HG02642 (cell line): ENCODE results near the gene ARFIP1.
"Not testable (repeated sequence)": the region's sequence is repeated elsewhere in the genome, so short reads cannot be mapped to it uniquely, and the experiment has no call there.

Experiments
- ATAC-seq: cut with Tn5 transposase; IDR thresholded peaks from one replicate; pipeline ENCODE4 v1.9.1; 2021; ENCODE audit warnings: mild to moderate bottlenecking; ENCODE audit not compliant: unreplicated experiment, poor library complexity

ARFIP1 gene

GRCh38 chr4:152779513-152780266 lies at the start of gene ARFIP1, which contains the start of gene TIGD4:
TSS of gene ARFIP1 (plus strand) at chr4:152779954. CDS start at chr4:152829634, 49,680 bp downstream.
TSS of gene TIGD4 (minus strand) at chr4:152779730. CDS start at chr4:152771004, 8,726 bp downstream.
- ATAC-seq = peak; percentile 96

GRCh38 chr4:152731997-152732396 lies 47.8 kb upstream of the ARFIP1 start:
- ATAC-seq = no peak

GRCh38 chr4:152734015-152734698 lies 45.6 kb upstream of the ARFIP1 start:
- ATAC-seq = no peak

GRCh38 chr4:152734699-152735050 lies 45.1 kb upstream of the ARFIP1 start:
- no peak for ATAC-seq

- no peak for ATAC-seq
These were observed 44.3 kb upstream of the ARFIP1 start for GRCh38 chr4:152735396-152735859.

GRCh38 chr4:152735906-152736305 lies 43.8 kb upstream of the ARFIP1 start:
- ATAC-seq = no peak

- no peak for ATAC-seq
These were observed 40.9 kb upstream of the ARFIP1 start for GRCh38 chr4:152738827-152739226.

GRCh38 chr4:152747444-152747843 lies 32.3 kb upstream of the ARFIP1 start:
- ATAC-seq = no peak

GRCh38 chr4:152748619-152749018 lies 31.1 kb upstream of the ARFIP1 start:
- ATAC-seq = no peak

- no peak for ATAC-seq
These were observed 16.0 kb upstream of the ARFIP1 start for GRCh38 chr4:152763796-152764195.

GRCh38 chr4:152765069-152765737 lies 14.6 kb upstream of the ARFIP1 start:
- not testable (repeated sequence) for ATAC-seq

- ATAC-seq = peak; percentile 68
These were observed 7.8 kb upstream of the ARFIP1 start for GRCh38 chr4:152771741-152772533.

GRCh38 chr4:152773339-152773738 lies 6.4 kb upstream of the ARFIP1 start:
- no peak for ATAC-seq

- no peak for ATAC-seq
These were observed 5.8 kb upstream of the ARFIP1 start for GRCh38 chr4:152773953-152774352.

- ATAC-seq = no peak
These were observed 3.4 kb upstream of the ARFIP1 start for GRCh38 chr4:152776352-152776751.

GRCh38 chr4:152777488-152777887 lies 2.3 kb upstream of the ARFIP1 start:
- ATAC-seq = no peak

- no peak for ATAC-seq
These were observed 870 bp upstream of the ARFIP1 start for GRCh38 chr4:152778656-152779512.

- ATAC-seq = no peak
These were observed 569 bp downstream of the ARFIP1 start for GRCh38 chr4:152780267-152780778.
